HepG2 (cell line): ENCODE measurements around the gene GADD45A. TPM values are rescaled to one million over a fixed set of nuclear protein-coding genes. Genes with fewer than 3 reads are reported as not detected.

Experiments
- ATF6 ChIP-seq: sonication (generic); formaldehyde crosslinking; conservative IDR thresholded peaks from 2 replicates; pipeline ENCODE4 v1.4.0; 2020; ENCODE audit warnings: missing genetic modification reagents
- BHLHE40 ChIP-seq: IDR thresholded peaks from 2 replicates; pipeline ENCODE4 v1.6.1; 2011; ENCODE audit warnings: low read length, improper control_type of control experiment
- FOXO4 ChIP-seq: sonication (generic); formaldehyde crosslinking; conservative IDR thresholded peaks from 2 replicates; pipeline ENCODE4 v1.8.1; 2023; ENCODE audit warnings: missing genetic modification reagents
- HDAC1 ChIP-seq: sonication (generic); formaldehyde crosslinking; IDR thresholded peaks from 2 replicates; pipeline ENCODE4 v1.5.1; 2020; ENCODE audit warnings: mild to moderate bottlenecking, missing genetic modification reagents
- RBM39 ChIP-seq: fragments of 200-400 bp; formaldehyde crosslinking; IDR thresholded peaks from one replicate; pipeline ENCODE4 v1.6.1; 2018; ENCODE audit warnings: antibody characterized with exemption, mild to moderate bottlenecking, low read depth, low read length; ENCODE audit not compliant: poor library complexity, severe bottlenecking
- SATB2 ChIP-seq: sonication (generic); formaldehyde crosslinking; IDR thresholded peaks from 2 replicates; pipeline ENCODE4 v1.5.0; 2020; ENCODE audit warnings: missing genetic modification reagents
- TOE1 ChIP-seq: sonication (generic); formaldehyde crosslinking; IDR thresholded peaks from 2 replicates; pipeline ENCODE4 v1.4.0; 2020; ENCODE audit warnings: mild to moderate bottlenecking, missing genetic modification reagents
- ZC3H4 ChIP-seq: sonication (generic); formaldehyde crosslinking; IDR thresholded peaks from 2 replicates; pipeline ENCODE4 v1.4.0; 2020; ENCODE audit warnings: missing genetic modification reagents, borderline replicate concordance
- ZMAT5 ChIP-seq: sonication (generic); formaldehyde crosslinking; IDR thresholded peaks from 2 replicates; pipeline ENCODE4 v1.5.0; 2020; ENCODE audit warnings: mild to moderate bottlenecking, low read depth, missing genetic modification reagents, borderline replicate concordance
- ZNF143 ChIP-seq: sonication (generic); formaldehyde crosslinking; IDR thresholded peaks from 2 replicates; pipeline ENCODE4 v1.4.0; 2020; ENCODE audit warnings: missing genetic modification reagents
- ZNF160 ChIP-seq: sonication (generic); formaldehyde crosslinking; IDR thresholded peaks from 2 replicates; pipeline ENCODE4 v1.8.0; 2022; ENCODE audit warnings: mild to moderate bottlenecking, inconsistent platforms, missing genetic modification reagents
- ZNF567 ChIP-seq: sonication (generic); formaldehyde crosslinking; IDR thresholded peaks from 2 replicates; pipeline ENCODE4 v1.8.1; 2023; ENCODE audit warnings: mild to moderate bottlenecking, missing genetic modification reagents, borderline replicate concordance
- ZNF816 ChIP-seq: sonication (generic); formaldehyde crosslinking; IDR thresholded peaks from 2 replicates; pipeline ENCODE4 v1.8.0; 2022; ENCODE audit warnings: missing genetic modification reagents, mild to moderate bottlenecking, borderline replicate concordance
- polyA plus RNA-seq, 8 experiments: library from polyadenylated mRNA; depleted of rRNA in 3 of 8; stranded (reverse) in 7 of 8; unstranded in 1 of 8; fragments of >200 nt; fragmentation: Illumina TruSeq in 4 of 8; extraction: Trizol in 4 of 8; gene quantifications; 2 replicates each; pipeline versions ENCODE4 v1.2.1 to v1.2.3, GENCODE V29; 2011 to 2016; ENCODE audit warnings: low read depth in 4 of 8, missing spikeins in 1 of 8, mixed read lengths in 1 of 8; ENCODE audit not compliant: insufficient read depth in 1 of 8
- total RNA-seq, 5 experiments: library from RNA; depleted of rRNA; stranded (reverse); fragments of >200 nt; fragmentation: Illumina TruSeq; extraction: Trizol; gene quantifications; 2 replicates each; pipeline ENCODE4 v1.2.3, GENCODE V29; 2016; ENCODE audit warnings: low read depth in 1 of 5
- TF ChIP-seq, protein P1 (sequence below): sonication (generic); formaldehyde crosslinking; IDR thresholded peaks from one replicate; pipeline ENCODE4 v1.5.1; 2020; ENCODE audit warnings: mild to moderate bottlenecking, missing genetic modification reagents; ENCODE audit errors: not compliant biosample characterization

The GADD45A gene
- total and polyA plus RNA-seq, 2 of the 13 experiments (the other 11 are each of a cell fraction or from before 2014, with no cell fraction given): 33.2 to 46.2 TPM

- TF ChIP-seq ATF6: no peak
- TF ChIP-seq HDAC1 (CRISPR knock-in tag): peak; percentile 60
- TF ChIP-seq ZNF143 (CRISPR knock-in tag): no peak
- no peak for TF ChIP-seq TOE1
- TF ChIP-seq FOXO4 (CRISPR knock-in tag): 0 out of 2 replicates have a peak, but pooled peaks have one; percentile 36
- 0 out of 2 replicates have a peak, but pooled peaks have one; percentile 37 for TF ChIP-seq ZNF816 (CRISPR knock-in tag)
- no peak for TF ChIP-seq ZNF567 (CRISPR knock-in tag)
- peak; percentile 2; the same call in 1 of the 2 replicates for TF ChIP-seq ZNF160
- peak; percentile 57 for TF ChIP-seq RBM39
- no peak for TF ChIP-seq ZMAT5 (CRISPR knock-in tag)
- 0 out of 2 replicates have a peak, but pooled peaks have one; percentile 45 for TF ChIP-seq SATB2
- peak; percentile 88 for TF ChIP-seq ZC3H4 (CRISPR knock-in tag)
- TF ChIP-seq BHLHE40: peak; percentile 59
- TF ChIP-seq, protein P1, sequence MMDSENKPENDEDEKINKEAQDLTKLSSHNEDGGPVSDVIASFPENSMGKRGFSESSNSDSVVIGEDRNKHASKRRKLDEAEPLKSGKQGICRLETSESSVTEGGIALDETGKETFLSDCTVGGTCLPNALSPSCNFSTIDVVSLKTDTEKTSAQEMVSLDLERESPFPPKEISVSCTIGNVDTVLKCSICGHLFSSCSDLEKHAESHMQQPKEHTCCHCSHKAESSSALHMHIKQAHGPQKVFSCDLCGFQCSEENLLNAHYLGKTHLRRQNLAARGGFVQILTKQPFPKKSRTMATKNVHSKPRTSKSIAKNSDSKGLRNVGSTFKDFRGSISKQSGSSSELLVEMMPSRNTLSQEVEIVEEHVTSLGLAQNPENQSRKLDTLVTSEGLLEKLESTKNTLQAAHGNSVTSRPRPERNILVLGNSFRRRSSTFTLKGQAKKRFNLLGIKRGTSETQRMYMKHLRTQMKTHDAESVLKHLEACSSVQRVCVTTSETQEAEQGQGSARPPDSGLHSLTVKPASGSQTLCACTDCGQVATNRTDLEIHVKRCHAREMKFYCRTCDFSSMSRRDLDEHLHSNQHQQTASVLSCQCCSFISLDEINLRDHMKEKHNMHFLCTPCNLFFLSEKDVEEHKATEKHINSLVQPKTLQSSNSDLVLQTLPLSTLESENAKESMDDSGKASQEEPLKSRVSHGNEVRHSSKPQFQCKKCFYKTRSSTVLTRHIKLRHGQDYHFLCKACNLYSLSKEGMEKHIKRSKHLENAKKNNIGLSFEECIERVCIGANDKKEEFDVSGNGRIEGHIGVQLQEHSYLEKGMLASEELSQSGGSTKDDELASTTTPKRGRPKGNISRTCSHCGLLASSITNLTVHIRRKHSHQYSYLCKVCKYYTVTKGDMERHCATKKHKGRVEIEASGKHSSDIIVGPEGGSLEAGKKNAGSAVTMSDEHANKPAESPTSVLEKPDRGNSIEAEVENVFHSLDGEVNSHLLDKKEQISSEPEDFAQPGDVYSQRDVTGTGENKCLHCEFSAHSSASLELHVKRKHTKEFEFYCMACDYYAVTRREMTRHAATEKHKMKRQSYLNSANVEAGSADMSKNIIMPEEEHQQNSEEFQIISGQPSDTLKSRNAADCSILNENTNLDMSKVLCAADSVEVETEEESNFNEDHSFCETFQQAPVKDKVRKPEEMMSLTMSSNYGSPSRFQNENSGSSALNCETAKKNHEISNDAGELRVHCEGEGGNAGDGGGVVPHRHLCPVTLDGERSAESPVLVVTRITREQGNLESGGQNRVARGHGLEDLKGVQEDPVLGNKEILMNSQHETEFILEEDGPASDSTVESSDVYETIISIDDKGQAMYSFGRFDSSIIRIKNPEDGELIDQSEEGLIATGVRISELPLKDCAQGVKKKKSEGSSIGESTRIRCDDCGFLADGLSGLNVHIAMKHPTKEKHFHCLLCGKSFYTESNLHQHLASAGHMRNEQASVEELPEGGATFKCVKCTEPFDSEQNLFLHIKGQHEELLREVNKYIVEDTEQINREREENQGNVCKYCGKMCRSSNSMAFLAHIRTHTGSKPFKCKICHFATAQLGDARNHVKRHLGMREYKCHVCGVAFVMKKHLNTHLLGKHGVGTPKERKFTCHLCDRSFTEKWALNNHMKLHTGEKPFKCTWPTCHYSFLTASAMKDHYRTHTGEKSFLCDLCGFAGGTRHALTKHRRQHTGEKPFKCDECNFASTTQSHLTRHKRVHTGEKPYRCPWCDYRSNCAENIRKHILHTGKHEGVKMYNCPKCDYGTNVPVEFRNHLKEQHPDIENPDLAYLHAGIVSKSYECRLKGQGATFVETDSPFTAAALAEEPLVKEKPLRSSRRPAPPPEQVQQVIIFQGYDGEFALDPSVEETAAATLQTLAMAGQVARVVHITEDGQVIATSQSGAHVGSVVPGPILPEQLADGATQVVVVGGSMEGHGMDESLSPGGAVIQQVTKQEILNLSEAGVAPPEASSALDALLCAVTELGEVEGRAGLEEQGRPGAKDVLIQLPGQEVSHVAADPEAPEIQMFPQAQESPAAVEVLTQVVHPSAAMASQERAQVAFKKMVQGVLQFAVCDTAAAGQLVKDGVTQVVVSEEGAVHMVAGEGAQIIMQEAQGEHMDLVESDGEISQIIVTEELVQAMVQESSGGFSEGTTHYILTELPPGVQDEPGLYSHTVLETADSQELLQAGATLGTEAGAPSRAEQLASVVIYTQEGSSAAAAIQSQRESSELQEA (CRISPR knock-in tag): peak; percentile 3
Observed at GRCh38 chr1:67685558-67686266, 711 bp downstream of the GADD45A start (continued).
